ENCODE data around the gene RGL1. TPM values are rescaled to one million over a fixed set of nuclear protein-coding genes. Genes with fewer than 3 reads are reported as not detected.

RGL1 gene
- total RNA-seq, 1 experiment from 2014 or later = 34.5 TPM

- Mint-ChIP-seq H3K9me3 (ENCODE audit: unreplicated experiment) (no peaks in the 10 kb centered on the region), H3K27me3 (ENCODE audit: insufficient read depth, unreplicated experiment) (no peaks in the 10 kb centered on the region), H3K36me3 (ENCODE audit: insufficient read depth, unreplicated experiment) (peaks cover 22% of the 10 kb centered on the region), H3K27ac (ENCODE audit: unreplicated experiment) (no peak overlapping the region), H3K4me3 (ENCODE audit: unreplicated experiment) (no peak overlapping the region), H3K4me1 (ENCODE audit: low read depth, unreplicated experiment) (peaks cover 27% of the 10 kb centered on the region)
- H3K27me3 ChIP-seq (replicated peaks; ENCODE audit: control insufficient read depth, insufficient read depth, low read length) = no peaks in the 10 kb centered on the region
- intact Hi-C loops (cut with micrococcal nuclease; ENCODE audit: unreplicated experiment) = loop anchor here (10.0 kb wide), 1 partner anchor 233 kb away; the partner anchor contains the start of gene TSEN15
- BruUV-seq (replicated peaks) = no TSS peak
- peaks cover 29% of the 10 kb centered on the region for H3K4me1 ChIP-seq
- TF ChIP-seq, protein P1, sequence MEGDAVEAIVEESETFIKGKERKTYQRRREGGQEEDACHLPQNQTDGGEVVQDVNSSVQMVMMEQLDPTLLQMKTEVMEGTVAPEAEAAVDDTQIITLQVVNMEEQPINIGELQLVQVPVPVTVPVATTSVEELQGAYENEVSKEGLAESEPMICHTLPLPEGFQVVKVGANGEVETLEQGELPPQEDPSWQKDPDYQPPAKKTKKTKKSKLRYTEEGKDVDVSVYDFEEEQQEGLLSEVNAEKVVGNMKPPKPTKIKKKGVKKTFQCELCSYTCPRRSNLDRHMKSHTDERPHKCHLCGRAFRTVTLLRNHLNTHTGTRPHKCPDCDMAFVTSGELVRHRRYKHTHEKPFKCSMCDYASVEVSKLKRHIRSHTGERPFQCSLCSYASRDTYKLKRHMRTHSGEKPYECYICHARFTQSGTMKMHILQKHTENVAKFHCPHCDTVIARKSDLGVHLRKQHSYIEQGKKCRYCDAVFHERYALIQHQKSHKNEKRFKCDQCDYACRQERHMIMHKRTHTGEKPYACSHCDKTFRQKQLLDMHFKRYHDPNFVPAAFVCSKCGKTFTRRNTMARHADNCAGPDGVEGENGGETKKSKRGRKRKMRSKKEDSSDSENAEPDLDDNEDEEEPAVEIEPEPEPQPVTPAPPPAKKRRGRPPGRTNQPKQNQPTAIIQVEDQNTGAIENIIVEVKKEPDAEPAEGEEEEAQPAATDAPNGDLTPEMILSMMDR (IDR thresholded peaks at IDR 0.05; ENCODE audit: insufficient read depth in 1 of 2, low read depth in 1 of 2, low read length in 1 of 2, severe bottlenecking in 1 of 2, unreplicated experiment in 1 of 2) = no peak
- ChIA-PET CTCF (no interaction called here), POLR2A (no interaction called here)
- no peaks in the 10 kb centered on the region for H3K36me3 ChIP-seq (ENCODE audit: control insufficient read depth, insufficient read depth, low read length)
- no peak for DNase-seq
- no peak overlapping the region for H3K4me3 ChIP-seq (ENCODE audit: low read depth, low read length)
- H3K9me3 ChIP-seq = no peaks in the 10 kb centered on the region
Observed at GRCh38 chr1:183821309-183821888, 16.5 kb downstream of the RGL1 start.

GRCh38 chr1:183821889-183822611, 17.1 kb downstream of the RGL1 start:
- DNase-seq = no peak
- no peaks in the 10 kb centered on the region for H3K9me3 Mint-ChIP-seq (ENCODE audit: unreplicated experiment)
- intact Hi-C loops (cut with micrococcal nuclease; ENCODE audit: unreplicated experiment) = loop anchor here (10.0 kb wide), 1 partner anchor 233 kb away; the partner anchor contains the start of gene TSEN15
- H3K4me1 Mint-ChIP-seq (ENCODE audit: low read depth, unreplicated experiment) = peaks cover 22% of the 10 kb centered on the region
- H3K36me3 Mint-ChIP-seq (ENCODE audit: insufficient read depth, unreplicated experiment) = peaks cover 18% of the 10 kb centered on the region
- H3K27ac Mint-ChIP-seq (ENCODE audit: unreplicated experiment) = no peak overlapping the region
- H3K4me1 ChIP-seq = peaks cover 26% of the 10 kb centered on the region
- H3K4me3 Mint-ChIP-seq (ENCODE audit: unreplicated experiment) = no peak overlapping the region
- CTCF ChIA-PET = interaction anchor here (0.6 kb wide), 1 partner anchor 167 kb away, joined by 4 read pairs; no protein-coding TSS in a partner anchor
- POLR2A ChIA-PET = interaction anchor here (0.7 kb wide), 1 partner anchor 73 kb away, joined by 3 read pairs; no protein-coding TSS in a partner anchor
- no peaks in the 10 kb centered on the region for H3K27me3 ChIP-seq (replicated peaks; ENCODE audit: control insufficient read depth, insufficient read depth, low read length)
- no peaks in the 10 kb centered on the region for H3K9me3 ChIP-seq
- no peak overlapping the region for H3K4me3 ChIP-seq (ENCODE audit: low read depth, low read length)
- BruUV-seq (replicated peaks) = no TSS peak
- TF ChIP-seq, protein P1 (IDR thresholded peaks at IDR 0.05; ENCODE audit: insufficient read depth in 1 of 2, low read depth in 1 of 2, low read length in 1 of 2, severe bottlenecking in 1 of 2, unreplicated experiment in 1 of 2) = no peak
- H3K27me3 Mint-ChIP-seq (ENCODE audit: insufficient read depth, unreplicated experiment) = no peaks in the 10 kb centered on the region
- no peaks in the 10 kb centered on the region for H3K36me3 ChIP-seq (ENCODE audit: control insufficient read depth, insufficient read depth, low read length)

DNA sequence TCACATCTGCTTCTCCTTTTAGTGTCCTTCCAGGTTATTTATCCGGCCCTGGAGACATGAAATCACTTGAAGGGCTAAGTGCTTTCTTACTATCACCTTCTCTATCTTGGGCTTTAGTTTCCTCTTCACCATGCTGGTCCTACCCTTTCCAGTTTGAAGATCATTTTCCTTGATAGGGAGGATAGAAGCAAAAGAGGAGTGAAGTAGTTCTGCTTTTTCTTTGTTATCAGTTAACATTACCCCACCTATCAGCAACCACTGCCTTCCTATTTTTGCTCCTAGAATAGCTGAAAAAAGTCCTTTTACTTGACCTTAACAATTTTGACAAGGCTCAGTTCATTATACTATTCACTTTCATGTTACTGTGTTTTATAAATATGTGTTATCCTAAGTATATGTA, 19.4 kb downstream of the RGL1 start:
- Mint-ChIP-seq H3K9me3 (ENCODE audit: unreplicated experiment) (no peaks in the 10 kb centered on the region), H3K27me3 (ENCODE audit: insufficient read depth, unreplicated experiment) (no peaks in the 10 kb centered on the region), H3K4me3 (ENCODE audit: unreplicated experiment) (no peak overlapping the region), H3K27ac (ENCODE audit: unreplicated experiment) (no peak overlapping the region), H3K36me3 (ENCODE audit: insufficient read depth, unreplicated experiment) (peaks cover 12% of the 10 kb centered on the region), H3K4me1 (ENCODE audit: low read depth, unreplicated experiment) (peaks cover 15% of the 10 kb centered on the region)
- DNase-seq = no peak
- H3K9me3 ChIP-seq = no peaks in the 10 kb centered on the region
- ChIA-PET POLR2A (no interaction called here), CTCF (no interaction called here)
- no peak overlapping the region for H3K4me3 ChIP-seq (ENCODE audit: low read depth, low read length)
- no TSS peak for BruUV-seq (replicated peaks)
- peaks cover 15% of the 10 kb centered on the region for H3K4me1 ChIP-seq
- intact Hi-C loops (cut with micrococcal nuclease; ENCODE audit: unreplicated experiment) = loop anchor here (10.0 kb wide), 1 partner anchor 231 kb away; the partner anchor contains the start of gene TSEN15
- no peaks in the 10 kb centered on the region for H3K36me3 ChIP-seq (ENCODE audit: control insufficient read depth, insufficient read depth, low read length)
- TF ChIP-seq, protein P1 (IDR thresholded peaks at IDR 0.05; ENCODE audit: insufficient read depth in 1 of 2, low read depth in 1 of 2, low read length in 1 of 2, severe bottlenecking in 1 of 2, unreplicated experiment in 1 of 2) = no peak
- no peaks in the 10 kb centered on the region for H3K27me3 ChIP-seq (replicated peaks; ENCODE audit: control insufficient read depth, insufficient read depth, low read length)

All from Caco-2 (cell line).